ENCODE measurements around the gene SP4.

The SP4 gene

GRCh38 chr7:21443149-21443841 lies 15.4 kb downstream of the SP4 start:
- TF ChIP-seq, protein P1, sequence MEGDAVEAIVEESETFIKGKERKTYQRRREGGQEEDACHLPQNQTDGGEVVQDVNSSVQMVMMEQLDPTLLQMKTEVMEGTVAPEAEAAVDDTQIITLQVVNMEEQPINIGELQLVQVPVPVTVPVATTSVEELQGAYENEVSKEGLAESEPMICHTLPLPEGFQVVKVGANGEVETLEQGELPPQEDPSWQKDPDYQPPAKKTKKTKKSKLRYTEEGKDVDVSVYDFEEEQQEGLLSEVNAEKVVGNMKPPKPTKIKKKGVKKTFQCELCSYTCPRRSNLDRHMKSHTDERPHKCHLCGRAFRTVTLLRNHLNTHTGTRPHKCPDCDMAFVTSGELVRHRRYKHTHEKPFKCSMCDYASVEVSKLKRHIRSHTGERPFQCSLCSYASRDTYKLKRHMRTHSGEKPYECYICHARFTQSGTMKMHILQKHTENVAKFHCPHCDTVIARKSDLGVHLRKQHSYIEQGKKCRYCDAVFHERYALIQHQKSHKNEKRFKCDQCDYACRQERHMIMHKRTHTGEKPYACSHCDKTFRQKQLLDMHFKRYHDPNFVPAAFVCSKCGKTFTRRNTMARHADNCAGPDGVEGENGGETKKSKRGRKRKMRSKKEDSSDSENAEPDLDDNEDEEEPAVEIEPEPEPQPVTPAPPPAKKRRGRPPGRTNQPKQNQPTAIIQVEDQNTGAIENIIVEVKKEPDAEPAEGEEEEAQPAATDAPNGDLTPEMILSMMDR (IDR thresholded peaks at IDR 0.05; ENCODE audit: borderline replicate concordance, insufficient read depth, low read depth, low read length), result no peak

DNA sequence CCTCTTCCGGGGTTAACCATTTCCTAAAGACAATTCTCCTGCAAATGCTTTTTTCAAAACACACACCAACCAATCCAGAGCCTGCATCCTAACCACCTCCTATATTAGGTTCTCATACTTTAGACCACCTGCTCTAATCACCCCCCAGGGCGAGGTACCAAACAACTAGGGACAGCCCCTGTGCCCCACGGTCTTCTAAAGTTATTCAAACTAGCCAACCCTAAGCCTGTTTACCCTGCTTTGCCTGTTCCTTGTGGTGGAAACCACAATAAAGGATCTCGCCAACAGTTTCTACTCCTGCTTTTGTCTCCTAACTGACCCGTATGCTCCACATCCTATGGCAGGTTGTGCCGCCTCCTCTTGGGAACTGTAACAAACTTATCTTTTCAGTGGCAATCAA lies 21.1 kb downstream of the SP4 start:
- H3K4me3 ChIP-seq (ENCODE audit: low read depth, low read length), result no peak overlapping the region
- TF ChIP-seq, protein P1 (IDR thresholded peaks at IDR 0.05; ENCODE audit: borderline replicate concordance, insufficient read depth, low read depth, low read length), result no peak

More at GRCh38 chr7:21443149-21443841, 15.4 kb downstream of the SP4 start:
- H3K4me3 ChIP-seq (ENCODE audit: low read depth, low read length), result no peak overlapping the region

DNA sequence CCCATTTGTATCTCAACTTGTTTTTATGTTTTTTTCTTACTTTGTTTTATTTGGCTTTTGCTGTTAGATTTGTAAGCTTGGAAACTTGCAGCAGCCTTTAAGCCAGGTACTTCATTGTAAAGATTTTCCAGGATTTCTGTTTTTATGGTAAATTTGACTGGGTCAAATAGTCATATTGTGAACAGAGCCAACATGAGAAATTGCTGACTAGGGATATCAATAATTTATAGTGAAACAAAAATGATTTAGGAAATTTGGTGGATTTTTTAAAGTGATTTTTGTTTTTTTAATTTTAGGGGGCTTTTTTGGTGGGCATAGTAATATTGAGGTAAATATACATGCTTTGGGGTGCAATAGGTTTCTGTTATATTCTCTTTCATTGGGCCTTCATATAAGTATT lies 22.2 kb downstream of the SP4 start:
- TF ChIP-seq, protein P1 (IDR thresholded peaks at IDR 0.05; ENCODE audit: borderline replicate concordance, insufficient read depth, low read depth, low read length), result no peak

GRCh38 chr7:21450941-21451340 lies 23.1 kb downstream of the SP4 start:
- no peak overlapping the region for H3K4me3 ChIP-seq (ENCODE audit: low read depth, low read length)
- TF ChIP-seq, protein P1 (IDR thresholded peaks at IDR 0.05; ENCODE audit: borderline replicate concordance, insufficient read depth, low read depth, low read length), result no peak

More for the DNA sequence above, 22.2 kb downstream of the SP4 start:
- H3K4me3 ChIP-seq (ENCODE audit: low read depth, low read length), result no peak overlapping the region

GRCh38 chr7:21454182-21454581 lies 26.3 kb downstream of the SP4 start:
- TF ChIP-seq, protein P1 (IDR thresholded peaks at IDR 0.05; ENCODE audit: borderline replicate concordance, insufficient read depth, low read depth, low read length), result no peak
- no peak overlapping the region for H3K4me3 ChIP-seq (ENCODE audit: low read depth, low read length)

DNA sequence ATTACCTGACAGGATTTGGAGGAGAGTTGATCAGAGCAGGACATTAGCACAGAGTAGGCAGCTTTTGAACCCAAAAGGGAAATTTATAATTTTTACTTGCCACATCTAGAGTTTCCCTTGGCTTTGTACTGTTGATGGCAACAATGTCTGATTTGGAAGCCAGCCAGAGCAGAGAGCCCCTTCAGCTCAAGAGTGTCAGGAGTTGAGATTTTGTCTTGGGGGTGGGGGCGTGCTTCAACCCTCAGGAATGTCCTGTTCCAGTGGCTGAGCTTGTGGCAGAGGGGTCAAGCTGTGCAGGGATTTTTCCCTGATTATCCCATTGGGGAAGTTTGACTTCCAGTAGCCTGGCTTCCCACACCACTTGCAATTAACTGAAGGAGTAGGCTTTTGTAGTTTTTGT lies 27.0 kb downstream of the SP4 start:
- H3K4me3 ChIP-seq (ENCODE audit: low read depth, low read length), result no peak overlapping the region
- TF ChIP-seq, protein P1 (IDR thresholded peaks at IDR 0.05; ENCODE audit: borderline replicate concordance, insufficient read depth, low read depth, low read length), result no peak

DNA sequence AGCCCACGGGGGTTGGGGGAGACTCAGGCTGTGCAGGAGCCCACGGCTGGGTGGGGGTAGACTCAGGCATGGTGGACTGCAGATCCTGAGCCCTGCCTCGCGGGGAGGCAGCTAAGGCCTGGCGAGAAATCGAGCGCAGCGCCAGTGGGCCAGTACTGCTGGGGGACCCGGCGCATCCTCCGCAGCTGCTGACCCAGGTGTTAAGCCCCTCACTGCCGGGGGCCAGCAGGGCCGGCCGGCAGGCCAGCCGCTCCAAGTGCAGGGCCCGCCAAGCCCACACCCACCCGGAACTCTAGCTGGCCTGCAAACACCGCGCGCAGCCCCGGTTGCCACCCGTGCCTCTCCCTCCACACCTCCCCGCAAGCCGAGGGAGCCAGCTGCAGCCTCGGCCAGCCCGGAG lies 33.4 kb downstream of the SP4 start:
- TF ChIP-seq, protein P1 (IDR thresholded peaks at IDR 0.05; ENCODE audit: borderline replicate concordance, insufficient read depth, low read depth, low read length), result no peak
- H3K4me3 ChIP-seq (ENCODE audit: low read depth, low read length), result no peak overlapping the region

All from GM12875 (cell line).